ENCODE measurements around the gene PTPN2. TPM values are rescaled to one million over a fixed set of nuclear protein-coding genes. Genes with fewer than 3 reads are reported as not detected.
"Not testable (repeated sequence)": the region's sequence is repeated elsewhere in the genome, so short reads cannot be mapped to it uniquely, and the experiment has no call there.

The PTPN2 gene
- total RNA-seq, 1 donor from 2014 or later: 11.0 TPM

DNA sequence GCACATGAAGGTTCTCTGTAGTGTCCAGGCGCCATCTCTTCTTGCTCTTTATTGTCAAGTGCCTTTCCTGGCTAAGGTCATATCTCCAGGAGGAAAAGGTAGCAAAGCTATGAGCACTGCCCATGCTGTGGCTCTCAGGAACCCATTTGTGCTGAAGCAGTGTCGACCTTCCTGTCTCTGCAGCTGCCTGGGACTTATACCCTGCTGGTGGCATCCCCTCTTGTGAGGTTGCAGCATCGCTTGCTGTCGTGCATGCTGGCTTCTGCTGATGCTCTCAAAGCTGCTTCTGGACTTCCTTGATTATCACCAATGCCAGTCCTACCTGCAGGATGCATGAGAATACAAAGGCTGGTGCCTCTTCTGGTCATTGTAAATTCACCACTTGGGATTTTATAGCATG lies 22.1 kb upstream of the PTPN2 start:
- Histone ChIP-seq H3K9me3 (replicated peaks) (no peaks in the 10 kb centered on the region), H3K36me3 (no peaks in the 10 kb centered on the region), H3K4me1 (peaks cover 28% of the 10 kb centered on the region), H3K27ac (replicated peaks) (no peak overlapping the region), H3K4me3 (no peak overlapping the region), H3K27me3 (ENCODE audit: low read depth) (peaks cover 41% of the 10 kb centered on the region)
- intact Hi-C loops (cut with micrococcal nuclease): no loop called here
- TF ChIP-seq, protein P1, sequence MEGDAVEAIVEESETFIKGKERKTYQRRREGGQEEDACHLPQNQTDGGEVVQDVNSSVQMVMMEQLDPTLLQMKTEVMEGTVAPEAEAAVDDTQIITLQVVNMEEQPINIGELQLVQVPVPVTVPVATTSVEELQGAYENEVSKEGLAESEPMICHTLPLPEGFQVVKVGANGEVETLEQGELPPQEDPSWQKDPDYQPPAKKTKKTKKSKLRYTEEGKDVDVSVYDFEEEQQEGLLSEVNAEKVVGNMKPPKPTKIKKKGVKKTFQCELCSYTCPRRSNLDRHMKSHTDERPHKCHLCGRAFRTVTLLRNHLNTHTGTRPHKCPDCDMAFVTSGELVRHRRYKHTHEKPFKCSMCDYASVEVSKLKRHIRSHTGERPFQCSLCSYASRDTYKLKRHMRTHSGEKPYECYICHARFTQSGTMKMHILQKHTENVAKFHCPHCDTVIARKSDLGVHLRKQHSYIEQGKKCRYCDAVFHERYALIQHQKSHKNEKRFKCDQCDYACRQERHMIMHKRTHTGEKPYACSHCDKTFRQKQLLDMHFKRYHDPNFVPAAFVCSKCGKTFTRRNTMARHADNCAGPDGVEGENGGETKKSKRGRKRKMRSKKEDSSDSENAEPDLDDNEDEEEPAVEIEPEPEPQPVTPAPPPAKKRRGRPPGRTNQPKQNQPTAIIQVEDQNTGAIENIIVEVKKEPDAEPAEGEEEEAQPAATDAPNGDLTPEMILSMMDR (IDR thresholded peaks at IDR 0.05; ENCODE audit: borderline replicate concordance): no peak
- no peak for DNase-seq

DNA sequence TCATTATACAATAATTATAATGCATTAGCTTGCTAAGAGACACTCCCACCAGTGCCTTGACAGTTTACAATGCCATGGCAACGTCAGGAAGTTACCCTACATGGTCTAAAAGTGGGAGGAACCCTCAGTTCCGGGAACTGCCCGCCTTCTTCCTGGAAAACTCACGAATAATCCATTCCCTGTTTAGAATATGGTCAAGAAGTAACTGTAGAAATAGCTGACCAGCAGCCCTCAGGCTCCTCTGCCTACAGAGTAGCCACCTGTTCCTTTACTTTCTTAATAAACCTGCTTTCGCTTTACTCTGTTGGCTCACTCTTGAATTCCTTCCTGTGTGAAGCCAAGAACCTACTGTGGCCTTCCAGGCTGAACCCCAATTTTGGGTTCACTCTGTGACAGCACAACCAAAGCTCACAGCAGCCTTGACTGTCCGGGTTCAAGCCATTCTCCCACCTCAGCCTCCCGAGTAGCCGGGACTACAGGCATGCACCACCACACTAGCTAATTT lies 20.0 kb upstream of the PTPN2 start:
- H3K4me1 ChIP-seq: peaks cover 23% of the 10 kb centered on the region
- peak; percentile 35 for DNase-seq
- H3K27ac ChIP-seq (replicated peaks): no peak overlapping the region
- H3K4me3 ChIP-seq: no peak overlapping the region
- peaks cover 20% of the 10 kb centered on the region for H3K27me3 ChIP-seq (ENCODE audit: low read depth)
- TF ChIP-seq, protein P1 (IDR thresholded peaks at IDR 0.05; ENCODE audit: borderline replicate concordance): no peak
- no peaks in the 10 kb centered on the region for H3K9me3 ChIP-seq (replicated peaks)
- no peaks in the 10 kb centered on the region for H3K36me3 ChIP-seq
- intact Hi-C loops (cut with micrococcal nuclease): no loop called here

DNA sequence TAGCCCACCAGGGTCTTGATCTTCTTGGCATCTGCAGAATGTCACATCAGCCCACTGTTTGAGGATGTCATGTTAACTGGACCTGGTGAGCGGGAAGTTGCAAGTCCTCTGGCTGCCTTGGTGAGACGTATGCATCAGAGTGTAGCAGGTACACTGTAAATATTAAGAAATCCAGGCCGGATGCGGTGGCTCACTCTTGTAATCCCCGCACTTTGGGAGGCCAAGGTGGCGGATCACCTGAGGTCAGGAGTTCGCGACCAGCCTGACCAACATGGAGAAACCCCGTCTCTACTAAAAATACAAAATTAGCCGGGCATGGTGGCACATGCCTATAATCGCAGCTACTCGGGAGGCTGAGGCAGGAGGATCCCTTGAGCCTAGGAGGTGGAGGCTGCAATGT lies 17.2 kb upstream of the PTPN2 start:
- H3K4me1 ChIP-seq; H3K27ac ChIP-seq (replicated peaks); intact Hi-C loops (cut with micrococcal nuclease); H3K36me3 ChIP-seq; H3K4me3 ChIP-seq; DNase-seq; H3K9me3 ChIP-seq (replicated peaks): not testable (repeated sequence)
- peaks cover 21% of the 10 kb centered on the region for H3K27me3 ChIP-seq (ENCODE audit: low read depth)

GRCh38 chr18:12896784-12897333 lies 12.8 kb upstream of the PTPN2 start:
- Histone ChIP-seq H3K27me3 (ENCODE audit: low read depth) (peaks cover 57% of the 10 kb centered on the region), H3K4me3 (peak overlapping the region; percentile 54)
- H3K4me1 ChIP-seq; DNase-seq; H3K36me3 ChIP-seq; H3K9me3 ChIP-seq (replicated peaks); H3K27ac ChIP-seq (replicated peaks); intact Hi-C loops (cut with micrococcal nuclease): not testable (repeated sequence)

GRCh38 chr18:12895626-12896025 lies 11.6 kb upstream of the PTPN2 start:
- no peak overlapping the region for H3K27ac ChIP-seq (replicated peaks)
- H3K4me1 ChIP-seq: no peaks in the 10 kb centered on the region
- no peak overlapping the region for H3K4me3 ChIP-seq
- no peaks in the 10 kb centered on the region for H3K9me3 ChIP-seq (replicated peaks)
- peaks cover 57% of the 10 kb centered on the region for H3K27me3 ChIP-seq (ENCODE audit: low read depth)
- DNase-seq: no peak
- no peaks in the 10 kb centered on the region for H3K36me3 ChIP-seq
- intact Hi-C loops (cut with micrococcal nuclease): no loop called here
- TF ChIP-seq, protein P1 (IDR thresholded peaks at IDR 0.05; ENCODE audit: borderline replicate concordance): no peak

DNA sequence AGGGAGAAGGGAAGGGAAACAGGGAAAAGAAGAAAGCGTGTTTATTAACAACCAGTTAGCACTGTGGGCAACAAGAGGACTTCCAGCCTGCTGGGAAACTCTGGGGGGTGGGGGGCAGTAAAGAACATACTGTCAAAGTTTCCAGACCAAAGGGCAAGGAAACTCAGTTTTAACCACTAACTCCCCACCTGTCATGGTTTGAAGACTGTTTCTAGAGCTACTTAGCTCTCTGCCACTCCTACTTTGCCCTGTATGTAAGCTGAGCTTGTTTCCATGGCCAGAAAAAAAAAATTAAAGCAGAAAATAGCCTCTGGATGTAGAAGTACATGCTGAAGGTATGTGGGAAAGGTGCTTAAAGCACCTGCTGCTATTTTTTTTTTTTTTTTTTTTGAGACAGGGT lies 11.0 kb upstream of the PTPN2 start:
- H3K4me3 ChIP-seq: no peak overlapping the region
- DNase-seq: no peak
- no peaks in the 10 kb centered on the region for H3K4me1 ChIP-seq
- no peaks in the 10 kb centered on the region for H3K36me3 ChIP-seq
- intact Hi-C loops (cut with micrococcal nuclease): no loop called here
- H3K27ac ChIP-seq (replicated peaks): no peak overlapping the region
- TF ChIP-seq, protein P1 (IDR thresholded peaks at IDR 0.05; ENCODE audit: borderline replicate concordance): no peak
- H3K27me3 ChIP-seq (ENCODE audit: low read depth): peaks cover 57% of the 10 kb centered on the region
- H3K9me3 ChIP-seq (replicated peaks): no peaks in the 10 kb centered on the region
